ENCODE measurements around the gene SLC7A8. TPM values are rescaled to one million over a fixed set of nuclear protein-coding genes. Genes with fewer than 3 reads are reported as not detected.

Gene SLC7A8
- total and polyA plus RNA-seq, 2 experiments from 2014 or later = 117 to 124 TPM

- Histone ChIP-seq H3K4me3 (no peak overlapping the region), H3K4me1 (ENCODE audit: insufficient read depth) (peaks cover 6% of the 10 kb centered on the region; the same call in 1 of the 2 replicates), H3K9me2 (ENCODE audit: insufficient read depth) (no peaks in the 10 kb centered on the region), H3K4me2 (no peak overlapping the region), H2AFZ (no peak overlapping the region), H3K79me2 (replicated peaks; ENCODE audit: insufficient read depth) (peaks cover 63% of the 10 kb centered on the region), H3K27me3 (ENCODE audit: insufficient read depth) (no peaks in the 10 kb centered on the region), H4K20me1 (replicated peaks; ENCODE audit: insufficient read depth) (peaks cover 36% of the 10 kb centered on the region), H3K27ac (ENCODE audit: low read depth) (no peak overlapping the region), H3F3A (replicated peaks; ENCODE audit: low read depth) (no peaks in the 10 kb centered on the region; the same call in 1 of the 2 replicates), H3K36me3 (ENCODE audit: insufficient read depth) (peaks cover 69% of the 10 kb centered on the region)
- no peaks in the 10 kb centered on the region for H3K9me3 Mint-ChIP-seq
- ATAC-seq (no peak), DNase-seq (ENCODE audit: low spot score) (no peak)
- TF ChIP-seq JUNB (IDR thresholded peaks at IDR 0.05; ENCODE audit: unreplicated experiment) (no peak), ETS1 (IDR thresholded peaks at IDR 0.05) (no peak), NANOG (IDR thresholded peaks at IDR 0.05; ENCODE audit: borderline replicate concordance) (no peak), ZNF462 (CRISPR knock-in tag; IDR thresholded peaks at IDR 0.05) (no peak), CTCF (conservative IDR thresholded peaks at IDR 0.05; ENCODE audit: low read depth in 2 of 2) (no peak), CREB1 (CRISPR knock-in tag; IDR thresholded peaks at IDR 0.05; ENCODE audit: low read depth) (no peak), ZNF114 (CRISPR knock-in tag; IDR thresholded peaks at IDR 0.05) (no peak), EZH2phosphoT487 (IDR thresholded peaks at IDR 0.05; ENCODE audit: unreplicated experiment) (no peak), EZH2 (IDR thresholded peaks at IDR 0.05; ENCODE audit: low read depth, unreplicated experiment) (no peak), REST (IDR thresholded peaks at IDR 0.05; ENCODE audit: unreplicated experiment) (no peak), POLR2AphosphoS5 (IDR thresholded peaks at IDR 0.05; ENCODE audit: low read depth) (no peak), ZNF331 (CRISPR knock-in tag; IDR thresholded peaks at IDR 0.05; ENCODE audit: low read depth) (no peak), STAT1 (IDR thresholded peaks at IDR 0.05; ENCODE audit: unreplicated experiment) (no peak)
- H3K27me3 Mint-ChIP-seq (ENCODE audit: insufficient read depth, low read depth, poor library complexity) = peaks cover 2% of the 10 kb centered on the region
- peaks cover 77% of the 10 kb centered on the region for H3K36me3 Mint-ChIP-seq (ENCODE audit: low read depth)
- H3K27ac Mint-ChIP-seq = no peak overlapping the region
- no peak overlapping the region for H3K4me3 Mint-ChIP-seq
- no peaks in the 10 kb centered on the region; the same call in 2 of the 3 replicates for H3K4me1 Mint-ChIP-seq
Observed at GRCh38 chr14:23089498-23090253, 93.8 kb downstream of the SLC7A8 start.
